ENCODE results near the gene PTPN14. TPM values are rescaled to one million over a fixed set of nuclear protein-coding genes. Genes with fewer than 3 reads are reported as not detected.

The PTPN14 gene
- total and polyA plus RNA-seq, 2 of the 8 experiments (the other 6 are each of a cell fraction or from before 2014, with no cell fraction given) = 14.4 to 93.6 TPM

GRCh38 chr1:214546886-214547641 lies 4.3 kb downstream of the PTPN14 start (continued):
- TF ChIP-seq SP1 (IDR thresholded peaks at IDR 0.05; ENCODE audit: low read depth, low read length) = no peak
- no peak for TF ChIP-seq GABPA (IDR thresholded peaks at IDR 0.05; ENCODE audit: borderline replicate concordance, insufficient read depth, low read length)
- TF ChIP-seq SIX5 (IDR thresholded peaks at IDR 0.05; ENCODE audit: low read depth, low read length) = no peak
- TF ChIP-seq ZNF274 (IDR thresholded peaks at IDR 0.05; ENCODE audit: borderline replicate concordance, extremely low read depth, low read length) = no peak
- no peak for TF ChIP-seq CBX5 (IDR thresholded peaks at IDR 0.05; ENCODE audit: low read depth, low read length)
- TF ChIP-seq CBX8 (IDR thresholded peaks at IDR 0.05; ENCODE audit: borderline replicate concordance, low read depth, low read length) = no peak
- no peak for TF ChIP-seq CREB1 (IDR thresholded peaks at IDR 0.05)
